ENCODE measurements around the gene APOBR. TPM values are rescaled to one million over a fixed set of nuclear protein-coding genes. Genes with fewer than 3 reads are reported as not detected.

Gene APOBR
- total RNA-seq, 1 experiment from 2014 or later = 0.05 TPM

GRCh38 chr16:28503470-28504259 is 9.2 kb downstream of the APOBR start:
- intact Hi-C loops (cut with micrococcal nuclease) = no loop called here
- no peak overlapping the region for H3K9ac ChIP-seq (ENCODE audit: low read length)
- H3K79me2 ChIP-seq (ENCODE audit: insufficient read depth, low read length) = no peaks in the 10 kb centered on the region
- POLR2A ChIA-PET = no interaction called here
- H4K20me1 ChIP-seq (ENCODE audit: insufficient read depth) = no peaks in the 10 kb centered on the region
- no peak overlapping the region for H3K4me3 ChIP-seq (replicated peaks in 1 of 2; ENCODE audit: low read depth in 1 of 2, low read length in 2 of 2)
- no TSS peak for BruUV-seq (replicated peaks)
- CTCF ChIA-PET = no interaction called here
- H3K9me2 ChIP-seq (ENCODE audit: insufficient read depth) = no peaks in the 10 kb centered on the region
- H3K27me3 ChIP-seq (ENCODE audit: insufficient read depth, low read length) = no peaks in the 10 kb centered on the region
- H3K9me3 ChIP-seq (ENCODE audit: control insufficient read depth in 1 of 2, insufficient read depth in 1 of 2, low read depth in 1 of 2, low read length in 2 of 2) = no peaks in the 10 kb centered on the region
- H3K27ac ChIP-seq (ENCODE audit: low read depth, low read length) = no peak overlapping the region; the same call in 1 of the 2 replicates
- ATAC-seq (peak; percentile 51; the same call in 1 of the 2 replicates), DNase-seq (ENCODE audit: low read depth, low spot score) (peak; percentile 29)
- RAD21 ChIA-PET (ENCODE audit: low non-redundant PET in 1 of 2, low total read pairs in 2 of 2, uncharacterized antibody in 2 of 2, unreplicated experiment in 2 of 2) = no interaction called here
- H3K4me1 ChIP-seq (ENCODE audit: control insufficient read depth in 1 of 2, insufficient read depth in 2 of 2, low read length in 2 of 2) = peaks cover 18 to 31% of the 10 kb centered on the region in 2 experiments
- H3K36me3 ChIP-seq (ENCODE audit: control insufficient read depth in 1 of 2, insufficient read depth in 2 of 2, low read length in 2 of 2) = no peaks in the 10 kb centered on the region
- no peak overlapping the region for H2AFZ ChIP-seq (ENCODE audit: low read depth, low read length, poor library complexity, severe bottlenecking)
- TF ChIP-seq CBX3 (IDR thresholded peaks at IDR 0.05; ENCODE audit: low read depth) (no peak), ELF1 (IDR thresholded peaks at IDR 0.05; ENCODE audit: borderline replicate concordance, low read depth) (no peak), YY1 (IDR thresholded peaks at IDR 0.05; ENCODE audit: extremely low read depth, insufficient replicate concordance, low read depth, low read length) (no peak), ZBTB33 (IDR thresholded peaks at IDR 0.05; ENCODE audit: extremely low read depth, insufficient replicate concordance, low read length) (no peak), EZH2phosphoT487 (IDR thresholded peaks at IDR 0.05; ENCODE audit: borderline replicate concordance) (no peak), TCF7L2 (IDR thresholded peaks at IDR 0.05; ENCODE audit: borderline replicate concordance, extremely low read depth, insufficient read depth, insufficient read length) (no peak), FOSL1 (IDR thresholded peaks at IDR 0.05; ENCODE audit: low read depth) (no peak), SP1 (IDR thresholded peaks at IDR 0.05; ENCODE audit: low read depth) (no peak), REST (IDR thresholded peaks at IDR 0.05; ENCODE audit: low read depth) (no peak), CEBPB (IDR thresholded peaks at IDR 0.05; ENCODE audit: low read depth) (no peak), JUND (IDR thresholded peaks at IDR 0.05) (no peak), CTCF (IDR thresholded peaks at IDR 0.05 in 2 of 3, conservative IDR thresholded peaks at IDR 0.05 in 1 of 3; ENCODE audit: borderline replicate concordance in 1 of 3, insufficient read depth in 1 of 3, low read depth in 2 of 3, low read length in 2 of 3) (no peak), SIN3A (IDR thresholded peaks at IDR 0.05; ENCODE audit: low read depth) (no peak), POLR2A (IDR thresholded peaks at IDR 0.05; ENCODE audit: borderline replicate concordance, extremely low read depth, insufficient read depth, insufficient read length) (no peak), ZFX (IDR thresholded peaks at IDR 0.05) (no peak), ZNF274 (IDR thresholded peaks at IDR 0.05; ENCODE audit: low read depth, low read length) (no peak), SRF (IDR thresholded peaks at IDR 0.05; ENCODE audit: low read depth) (no peak), POLR2AphosphoS5 (IDR thresholded peaks at IDR 0.05; ENCODE audit: low read depth, low read length) (no peak)
- H3K4me2 ChIP-seq (ENCODE audit: low read length) = peak overlapping the region; percentile 47
